LHCN-M2 (cell line): ENCODE measurements around the gene POLR2J2. TPM values are rescaled to one million over a fixed set of nuclear protein-coding genes. Genes with fewer than 3 reads are reported as not detected.
A peak's percentile ranks its signal among the peaks of the same experiment; 100 is the strongest.
"Not testable (repeated sequence)": the region's sequence is repeated elsewhere in the genome, so short reads cannot be mapped to it uniquely, and the experiment has no call there.

Experiments used
- DNase-seq: peaks from one replicate; pipeline ENCODE4 v3.0.0-alpha.2; 2012; ENCODE audit warnings: low read depth
- polyA plus RNA-seq: library from polyadenylated mRNA; unstranded; fragments of >200 nt; gene quantifications from one replicate; pipeline ENCODE4 v1.2.1, GENCODE V29; 2012; ENCODE audit warnings: missing spikeins
- total RNA-seq: library from RNA; depleted of rRNA; stranded (reverse); fragments of >200 nt; gene quantifications from 2 replicates; pipeline ENCODE4 v1.2.3, GENCODE V29; 2014; rRNA removed

The POLR2J2 gene
- total RNA-seq, result 0.86 and 2.4 TPM in 2 replicates
- polyA plus RNA-seq, result 1.3 TPM

DNA sequence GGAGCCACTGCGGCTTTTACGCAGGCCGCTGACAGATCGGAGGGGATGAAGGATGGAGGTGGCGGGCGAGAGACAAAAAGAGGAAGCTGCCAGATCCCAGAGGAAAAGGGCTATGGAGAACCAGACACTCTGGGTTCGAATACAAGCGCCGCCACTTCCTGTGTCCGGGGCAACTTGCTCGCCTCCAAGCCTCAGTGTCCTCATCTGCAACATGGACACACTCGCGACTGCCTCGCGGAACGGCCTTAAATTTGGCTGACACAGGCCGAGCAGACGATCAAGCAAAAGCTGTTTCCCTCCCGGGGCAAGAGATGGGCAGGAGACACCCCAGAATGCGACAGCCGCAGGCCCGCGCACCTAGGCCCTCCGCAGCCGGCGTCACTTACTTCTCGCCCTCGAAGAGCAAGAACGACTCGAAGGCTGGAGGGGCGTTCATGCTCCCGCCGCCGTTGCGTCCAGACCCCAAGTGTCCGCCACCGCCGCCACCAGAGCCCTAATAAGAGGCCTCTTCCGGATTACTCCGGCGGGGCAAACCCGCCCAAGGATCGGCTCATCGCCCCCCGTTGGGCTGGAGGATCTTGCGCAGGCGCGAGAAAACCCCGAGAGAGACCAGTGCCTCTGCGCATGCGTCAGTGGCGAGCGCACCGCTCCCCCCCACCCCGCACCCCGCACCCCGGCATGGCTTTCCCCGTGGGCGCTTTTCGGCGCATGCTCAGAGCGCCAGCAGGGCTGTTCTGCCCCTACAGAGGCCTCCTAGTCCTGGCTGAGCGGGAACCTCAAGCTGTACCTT is at the start of gene POLR2J2:
Gene POLR2J2 (minus strand): TSS at position 498 of the 790 bp plus-strand sequence. CDS start 62 bp downstream, at position 436.
- not testable (repeated sequence) for DNase-seq

DNA sequence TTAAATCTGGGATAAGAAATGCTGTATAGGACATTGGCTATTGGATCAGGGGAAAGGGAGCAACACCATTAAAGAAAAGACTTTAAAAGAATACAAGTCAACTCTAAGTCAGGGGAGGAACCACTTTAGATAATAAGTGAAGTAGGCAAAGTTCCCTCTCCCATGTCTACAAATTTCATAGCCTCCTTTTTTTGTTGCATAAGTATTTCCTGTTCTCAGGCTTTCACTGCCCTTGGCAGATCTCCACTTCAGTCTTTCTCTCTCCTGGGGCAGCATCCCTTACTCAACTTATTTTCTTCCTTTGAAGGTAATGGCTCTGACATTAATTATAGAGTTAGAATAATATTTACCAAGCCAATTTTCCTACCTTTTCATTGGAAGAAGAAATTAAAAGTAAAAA is 47.0 kb upstream of the POLR2J2 start:
- not testable (repeated sequence) for DNase-seq

DNA sequence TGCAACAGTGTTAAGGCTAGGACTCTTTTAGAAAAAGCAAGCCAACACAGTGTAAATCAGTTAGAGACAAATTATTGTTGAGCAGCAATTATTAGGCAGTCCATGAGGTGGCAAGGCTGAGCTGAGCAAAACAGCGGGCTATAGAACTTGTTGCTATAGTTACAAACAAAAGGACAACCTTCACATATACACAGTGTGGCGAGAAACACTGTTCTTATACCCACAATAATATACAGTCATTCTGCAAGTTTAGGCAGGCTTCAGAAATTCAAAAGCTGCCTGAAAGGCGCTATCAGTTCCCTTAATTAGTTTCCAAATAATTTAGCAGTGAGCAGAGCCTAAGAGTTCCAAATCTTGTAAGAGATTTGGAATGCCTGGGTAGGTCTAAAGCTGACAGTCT is 44.3 kb upstream of the POLR2J2 start:
- not testable (repeated sequence) for DNase-seq

DNA sequence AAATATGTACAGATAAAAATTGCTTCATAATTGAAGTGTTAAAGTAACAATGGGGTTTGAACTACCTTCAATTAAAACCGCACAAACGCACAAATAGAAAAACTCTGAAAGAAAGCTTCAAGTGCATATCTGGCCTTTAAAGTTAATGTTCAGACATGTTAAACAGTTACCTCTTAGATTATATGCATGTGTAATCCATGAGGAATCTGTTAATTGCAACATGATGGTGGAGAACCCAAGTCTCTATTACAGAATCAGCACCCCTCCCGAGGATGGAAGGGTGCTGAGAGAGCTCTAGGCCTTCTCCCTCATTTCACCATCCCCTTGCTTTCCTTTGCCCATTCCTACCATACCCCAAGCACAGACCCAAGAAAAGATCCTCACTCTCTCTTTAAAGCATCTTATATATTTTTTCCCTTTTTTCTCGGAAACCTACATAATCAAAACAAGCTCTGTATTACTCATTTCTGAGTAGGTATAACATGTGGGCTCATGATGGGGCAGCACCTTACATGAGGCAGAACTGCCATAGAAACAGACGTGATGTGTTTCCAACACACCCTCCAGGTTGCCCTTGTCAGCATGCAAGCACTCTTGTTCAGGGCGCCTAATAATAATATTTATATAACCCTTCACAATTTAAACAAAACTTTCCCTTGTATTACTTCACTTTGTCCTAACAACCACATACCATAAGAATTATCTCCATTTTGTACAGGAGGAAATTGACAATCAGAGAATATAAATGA is 43.5 kb upstream of the POLR2J2 start:
- not testable (repeated sequence) for DNase-seq

DNA sequence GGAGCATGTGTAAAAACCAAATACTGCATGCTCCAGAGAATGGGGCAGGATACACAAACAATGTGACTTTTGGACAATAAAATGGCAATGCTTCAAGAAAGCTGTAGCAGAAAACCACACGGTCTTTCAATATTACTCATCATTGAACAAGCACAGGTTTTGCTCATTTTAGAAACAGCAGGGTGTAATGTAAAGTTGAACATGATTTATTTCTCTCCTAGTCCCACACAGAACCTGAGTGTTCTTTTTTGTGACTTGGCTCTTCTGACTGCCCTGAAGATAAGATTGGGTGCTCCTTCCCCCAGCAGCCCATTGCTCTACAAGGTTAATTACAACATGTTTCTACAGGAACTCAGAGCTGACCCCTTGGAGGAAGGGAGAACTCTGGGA is 42.2 kb upstream of the POLR2J2 start:
- not testable (repeated sequence) for DNase-seq

DNA sequence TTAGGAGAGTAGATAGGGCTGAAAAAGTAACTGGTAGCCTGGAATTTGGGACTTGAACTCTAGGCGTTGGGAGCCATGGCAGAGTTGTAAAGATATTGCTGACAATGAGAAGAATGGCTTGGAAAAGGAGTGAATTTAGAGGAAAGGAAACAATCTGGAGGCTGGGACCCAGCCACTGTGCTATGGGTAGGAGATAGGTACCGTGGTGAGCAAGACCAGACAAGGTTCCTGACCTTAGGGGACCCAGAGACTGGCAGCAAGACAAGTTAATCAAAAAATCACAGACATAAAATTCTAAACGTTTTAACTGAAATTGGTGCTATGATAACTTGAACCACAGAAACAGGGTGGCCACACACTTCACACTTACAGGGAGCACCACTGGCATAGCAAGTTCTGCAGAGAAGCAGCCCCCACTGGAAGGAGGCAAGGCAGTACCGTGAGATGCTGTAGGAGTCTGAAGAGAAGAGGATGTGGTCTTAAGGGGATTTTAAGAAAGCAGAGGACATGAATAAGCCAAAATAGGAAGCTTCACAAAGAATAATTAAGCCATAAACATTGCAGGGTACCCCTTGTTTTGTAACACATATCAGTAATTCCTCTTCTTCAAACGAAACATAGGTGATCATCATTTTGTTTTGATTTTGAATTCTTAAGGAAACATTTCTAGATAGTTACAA is 41.7 kb upstream of the POLR2J2 start:
- DNase-seq, result peak; percentile 19

DNA sequence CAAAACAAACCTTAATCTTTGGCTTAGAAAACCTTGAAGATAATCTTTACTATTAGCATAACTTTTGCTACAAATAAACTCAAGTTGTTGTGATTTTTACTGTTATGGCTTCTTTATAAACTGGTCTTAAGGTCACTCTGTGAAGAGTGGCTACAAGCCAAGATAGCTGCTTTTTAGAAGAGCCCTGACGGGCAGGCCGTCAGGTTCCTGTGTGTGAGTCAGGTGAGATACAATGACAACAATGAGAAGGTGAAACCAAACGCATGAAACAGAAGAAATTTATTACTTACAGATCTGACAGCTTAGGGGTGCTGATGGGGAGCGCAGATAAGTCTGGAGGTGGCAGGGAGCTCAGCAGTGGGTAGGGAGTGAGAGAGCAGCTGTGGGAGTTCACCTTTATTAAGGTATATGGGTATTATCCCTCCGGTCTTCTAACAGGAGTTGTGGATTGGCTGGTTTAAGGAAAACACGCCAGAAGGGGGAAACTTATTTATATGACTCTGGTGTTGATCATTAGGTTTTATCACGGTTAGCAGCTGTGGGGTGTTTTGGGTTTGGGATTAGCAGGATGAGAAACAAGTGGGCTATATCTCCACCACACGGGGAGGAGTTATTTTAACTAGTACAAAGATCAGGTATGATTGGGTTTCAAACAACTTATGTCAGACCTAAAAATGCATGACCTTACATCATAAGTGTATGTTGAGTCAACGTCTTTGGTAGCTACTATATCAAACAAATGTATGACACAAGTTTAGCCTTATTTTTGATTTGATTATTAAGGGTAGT is 27.7 kb upstream of the POLR2J2 start:
- not testable (repeated sequence) for DNase-seq

DNA sequence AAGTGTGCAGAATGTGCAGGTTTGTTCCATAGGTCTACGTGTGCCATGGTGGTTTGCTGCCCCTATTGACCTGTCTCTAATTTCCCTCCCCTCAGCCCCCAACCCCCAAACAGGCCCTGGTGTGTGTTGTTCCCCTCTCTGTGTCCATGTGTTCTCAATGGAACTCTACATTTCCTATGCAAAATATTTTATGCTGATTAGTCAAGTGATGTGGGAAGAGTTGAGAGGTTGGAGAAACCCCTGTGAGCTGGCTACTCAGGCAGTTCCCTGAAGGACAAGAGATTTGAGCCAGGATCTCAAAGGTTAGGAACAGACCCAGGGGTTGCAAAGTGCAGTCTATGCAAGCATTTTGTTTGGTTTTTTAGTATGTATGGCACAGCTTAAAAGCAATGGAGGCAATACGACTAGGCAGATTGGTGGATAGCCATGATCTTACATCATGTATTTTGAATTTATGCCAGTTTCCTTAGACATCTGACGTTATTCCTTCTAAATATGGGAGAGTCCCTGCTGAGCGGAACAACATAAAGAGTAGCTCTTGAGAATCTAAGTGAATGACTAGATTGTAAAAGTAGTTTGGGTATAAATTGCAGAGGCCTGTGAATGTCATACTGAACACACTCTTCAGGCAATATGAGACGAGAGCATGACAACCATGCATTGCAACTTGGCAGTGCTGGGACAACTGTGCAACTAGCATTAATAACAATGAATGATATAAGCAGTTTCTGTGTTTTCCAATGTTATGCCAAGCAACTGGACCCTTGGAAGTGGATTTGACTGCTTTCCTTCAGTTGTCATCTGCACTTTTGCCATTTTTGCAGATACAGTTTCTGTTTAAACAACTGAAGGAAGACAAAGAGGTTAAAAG is 26.4 kb upstream of the POLR2J2 start:
- not testable (repeated sequence) for DNase-seq

DNA sequence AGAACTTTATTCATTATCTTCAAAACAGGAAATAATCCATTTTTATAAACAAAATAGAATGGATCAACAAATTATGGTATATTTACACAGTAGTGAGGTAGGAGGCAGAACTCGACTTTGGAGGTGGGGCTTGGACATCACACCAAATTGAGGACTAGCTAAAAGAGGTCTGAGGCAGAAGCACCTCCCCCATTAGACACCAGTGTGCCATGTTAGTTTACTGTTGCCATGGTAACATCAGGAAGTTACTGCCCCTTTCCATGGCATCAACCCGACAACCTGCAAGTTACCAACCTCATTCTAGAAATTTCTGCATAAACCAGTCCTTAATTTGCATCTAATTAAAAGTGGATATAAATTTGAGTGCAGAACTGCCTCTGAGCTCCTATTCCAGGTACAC is 24.5 kb upstream of the POLR2J2 start:
- not testable (repeated sequence) for DNase-seq

DNA sequence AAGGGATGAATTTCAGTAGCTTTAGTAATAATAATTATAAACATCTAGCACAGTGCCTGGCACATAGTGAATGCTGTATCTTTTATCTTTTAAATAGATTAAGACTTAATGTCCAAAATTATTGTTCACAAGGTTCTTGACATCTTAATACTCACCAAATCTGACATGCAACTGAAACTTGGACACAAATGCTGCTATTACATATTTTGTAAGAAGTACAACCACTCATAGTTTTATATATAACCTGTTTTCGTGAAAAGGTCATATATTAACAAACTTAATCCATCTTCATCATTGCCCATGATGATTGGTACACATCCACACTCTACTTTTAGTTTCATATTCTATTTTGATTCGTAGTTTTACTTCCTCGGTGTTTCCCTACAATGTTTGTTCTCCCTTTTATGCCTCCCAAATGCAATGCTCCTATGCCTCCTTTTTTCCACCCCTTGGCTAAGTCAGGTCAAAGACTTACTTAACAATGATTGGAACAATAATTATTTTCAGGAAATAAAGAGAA is 23.6 kb upstream of the POLR2J2 start:
- DNase-seq, result not testable (repeated sequence)

DNA sequence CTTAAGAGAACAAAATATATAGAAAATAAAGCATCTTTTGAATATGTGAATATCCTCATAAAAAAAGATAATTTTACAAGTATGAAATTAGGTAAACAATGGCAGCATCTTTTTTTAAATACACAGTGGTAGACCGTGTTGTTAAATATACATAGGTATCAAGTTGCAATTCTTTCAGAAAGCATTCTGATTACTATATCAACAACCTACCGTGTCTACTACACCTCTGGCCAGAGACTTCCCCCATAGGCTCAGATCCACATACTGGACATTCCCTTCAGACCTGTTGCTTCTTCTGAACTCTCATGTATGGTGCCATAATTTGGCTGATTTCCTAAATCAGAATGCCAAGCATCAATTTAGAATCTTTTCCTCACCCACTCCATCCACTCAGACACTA is 22.5 kb upstream of the POLR2J2 start:
- not testable (repeated sequence) for DNase-seq

DNA sequence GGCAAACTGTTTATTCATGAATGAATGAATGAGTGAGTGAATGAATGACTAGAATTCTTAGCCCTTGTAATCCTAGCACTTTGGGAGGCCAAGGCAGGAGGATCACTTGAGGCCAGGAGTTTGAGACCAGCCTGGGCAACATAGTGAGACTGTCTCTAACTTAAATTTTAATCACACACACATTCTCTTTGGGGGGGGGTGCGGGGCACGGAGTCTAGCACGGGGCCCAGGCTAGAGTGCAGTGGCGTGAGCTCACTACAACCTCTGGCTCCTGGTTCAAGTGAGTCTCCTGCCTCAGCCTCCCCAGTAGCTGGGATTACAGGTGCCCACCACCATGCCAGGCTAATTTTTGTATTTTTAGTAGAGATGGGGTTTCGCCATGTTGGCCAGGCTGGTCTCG is 19.1 kb upstream of the POLR2J2 start:
- not testable (repeated sequence) for DNase-seq

DNA sequence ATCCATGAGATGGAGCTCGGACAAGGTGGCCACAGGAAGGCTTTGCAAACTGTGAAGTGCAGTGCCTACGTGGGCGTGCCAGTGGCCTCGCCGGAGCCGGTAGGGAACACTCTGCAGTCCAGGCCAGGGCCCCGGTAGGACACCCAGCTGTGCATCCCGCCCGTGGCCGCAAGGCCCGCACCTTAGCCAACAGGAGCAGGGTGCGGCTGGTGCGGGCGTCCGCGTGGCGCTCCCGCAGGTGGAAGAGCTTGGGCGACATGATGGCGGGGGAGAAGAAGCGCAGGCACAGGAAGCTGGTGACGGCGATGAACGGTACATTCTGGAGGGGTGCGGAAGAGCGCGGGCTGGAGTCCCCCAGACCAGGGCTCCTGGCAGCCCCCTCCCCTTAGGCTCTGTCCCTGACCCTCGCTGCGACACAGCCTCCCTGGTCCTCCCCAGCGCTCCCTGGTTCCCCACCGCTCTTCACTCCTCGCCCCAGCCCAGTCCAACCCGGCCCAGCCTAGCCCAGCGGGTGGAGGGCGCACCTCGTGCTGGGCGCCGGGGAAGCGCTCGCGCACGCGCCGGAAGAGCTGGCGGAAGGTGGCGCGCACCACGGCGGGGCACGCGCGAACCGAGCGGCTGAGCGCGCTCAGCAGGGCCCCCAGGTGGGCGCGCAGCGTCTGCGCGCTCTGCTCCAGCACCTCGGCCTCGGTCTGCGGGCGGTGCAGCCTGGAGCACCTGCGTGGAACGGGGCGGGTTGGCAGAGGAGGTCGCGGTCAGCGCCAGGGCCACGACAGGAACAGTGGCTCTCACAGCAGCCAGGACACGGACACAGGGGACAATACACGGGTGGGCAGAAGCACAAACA is 18.2 kb upstream of the POLR2J2 start:
- not testable (repeated sequence) for DNase-seq

DNA sequence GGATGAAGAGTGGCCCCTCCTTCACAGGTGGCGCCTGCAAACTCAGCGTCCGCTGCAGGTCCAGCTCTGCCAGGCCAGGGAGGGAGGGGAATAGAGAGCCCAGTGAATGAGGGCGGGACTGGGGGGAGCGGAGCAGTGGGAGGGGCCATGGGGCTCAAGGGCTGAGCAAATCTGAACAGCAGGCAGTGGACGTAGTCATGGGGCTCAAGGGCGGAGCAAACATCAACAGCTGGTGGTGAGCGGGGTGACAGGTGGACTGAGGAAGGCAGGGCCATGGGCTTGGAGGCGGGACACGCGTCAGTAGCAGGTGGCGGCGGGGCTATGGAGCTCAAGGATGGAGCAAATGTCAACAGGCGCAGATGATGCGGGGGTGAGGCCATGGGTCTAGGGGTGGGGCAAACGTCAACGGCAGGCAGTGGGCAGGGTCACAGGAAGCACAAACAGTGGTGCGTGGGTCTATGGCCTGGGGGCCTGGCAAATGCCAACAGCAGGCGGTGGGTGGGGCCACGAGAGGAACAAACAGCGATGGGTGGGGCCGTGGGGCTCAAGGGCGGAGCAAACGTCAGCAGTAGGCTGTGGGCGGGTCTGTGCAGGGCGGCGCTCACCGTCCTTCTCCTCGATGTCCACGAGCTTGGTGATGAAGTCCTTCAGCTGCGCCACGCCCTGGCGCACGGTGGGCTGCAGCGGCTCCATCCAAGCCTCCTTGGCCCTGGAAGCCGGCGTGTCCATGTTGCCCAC is 17.0 kb upstream of the POLR2J2 start:
- not testable (repeated sequence) for DNase-seq

DNA sequence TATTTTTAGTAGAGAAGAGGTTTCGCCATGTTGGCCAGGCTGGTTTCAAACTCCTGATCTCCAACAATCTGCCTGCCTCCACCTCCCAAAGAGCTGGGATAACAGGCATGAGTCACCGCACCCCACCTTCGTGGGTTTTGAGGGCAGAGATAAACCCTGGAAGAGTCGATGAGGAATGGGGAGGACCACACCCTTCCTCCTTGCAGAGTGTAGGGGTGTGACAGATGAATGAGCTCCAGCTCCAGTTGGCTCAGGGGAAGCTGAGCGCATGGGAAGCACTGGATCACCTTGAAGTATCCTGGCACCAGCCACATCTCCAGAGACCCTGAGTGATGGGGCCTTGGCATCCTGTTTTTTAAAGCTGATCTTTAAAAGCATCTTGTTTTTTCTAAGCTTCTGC is 11.1 kb upstream of the POLR2J2 start:
- DNase-seq, result not testable (repeated sequence)

DNA sequence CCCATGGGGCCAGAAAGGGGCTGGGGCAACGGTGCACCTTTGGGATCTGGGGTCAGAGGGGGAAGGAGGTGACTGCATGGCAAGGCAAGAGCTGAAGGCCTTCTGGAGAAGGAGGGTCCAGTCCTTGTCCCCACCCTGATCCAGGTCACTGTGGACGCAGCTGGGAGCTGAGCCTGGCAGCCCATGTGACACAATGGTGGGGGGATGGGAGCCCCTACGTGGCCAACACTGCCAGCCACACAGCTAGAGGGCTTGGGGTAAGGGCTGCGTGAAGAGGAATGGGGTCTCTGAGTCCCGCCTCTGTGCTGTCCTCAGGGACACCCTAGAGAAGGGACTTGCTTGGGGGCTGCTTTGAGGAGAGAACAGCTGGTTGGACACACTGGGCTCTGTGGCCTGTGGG is 9.3 kb upstream of the POLR2J2 start:
- not testable (repeated sequence) for DNase-seq

DNA sequence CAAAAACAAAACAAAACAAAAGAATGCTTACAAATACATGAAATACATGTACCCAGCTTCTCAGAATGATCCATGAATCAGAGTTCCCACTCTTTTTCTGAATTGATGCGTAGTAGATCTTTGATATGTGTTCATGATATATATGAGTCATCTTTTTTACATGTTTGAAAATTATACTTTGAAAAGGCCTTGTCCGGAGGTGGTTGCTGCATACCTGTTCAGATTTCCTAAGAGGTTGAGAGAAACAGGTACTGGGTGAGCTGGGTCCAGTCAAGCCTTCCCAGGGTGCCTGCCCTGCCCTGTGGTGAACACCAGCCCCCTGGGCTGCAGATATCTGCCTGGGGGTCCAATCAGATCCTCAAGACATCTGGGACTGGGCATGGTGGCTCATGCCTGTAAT is 4.1 kb upstream of the POLR2J2 start:
- DNase-seq, result not testable (repeated sequence)

DNA sequence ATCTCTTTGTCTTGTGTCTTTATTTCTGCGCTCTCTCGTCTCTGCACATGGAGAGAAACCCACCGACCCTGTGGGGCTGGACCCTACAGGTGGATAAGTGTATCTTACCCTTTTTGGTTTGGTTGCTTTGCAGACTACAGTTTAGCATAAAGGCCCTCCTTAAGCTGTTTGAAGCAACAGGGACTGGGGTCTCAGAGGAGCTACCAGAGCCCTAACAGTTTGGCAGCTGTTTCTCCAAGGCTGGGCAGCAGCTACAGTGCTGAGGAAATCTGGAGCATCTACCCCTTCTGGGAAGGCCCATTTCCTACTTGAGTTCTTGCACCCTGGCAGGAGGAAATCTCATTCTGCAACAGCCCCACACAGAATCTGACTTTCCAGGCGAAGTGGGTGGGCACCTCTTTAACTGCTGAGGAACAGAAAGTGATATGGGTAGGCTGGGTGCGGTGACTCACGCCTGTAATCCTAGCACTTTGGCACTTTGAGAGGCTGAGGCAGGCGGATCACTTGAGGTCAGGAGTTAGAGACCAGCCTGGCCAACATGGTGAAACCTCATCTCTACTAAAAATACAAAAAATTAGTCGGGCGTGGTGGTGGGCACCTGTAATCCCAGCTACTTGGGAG is 2.1 kb upstream of the POLR2J2 start:
- not testable (repeated sequence) for DNase-seq
